Uterus (tissue), 2 donors: ENCODE results near the gene RBM25.

Experiments used
- POLR2A ChIP-seq, 2 donors: fragments of 450-650 bp; IDR thresholded peaks; one replicate each; pipeline ENCODE4 v1.6.1; 2016; ENCODE audit warnings: antibody characterized with exemption in 2 of 2, mild to moderate bottlenecking in 1 of 2, moderate library complexity in 1 of 2
- TF ChIP-seq, protein P1 (sequence below), 4 experiments: fragments of 200-600 bp in 2 of 4; fragments of 450-650 bp in 2 of 4; sonication (generic) in 2 of 4; IDR thresholded peaks; one replicate each; pipeline ENCODE4 v1.5.1; 2016 to 2019; ENCODE audit warnings: antibody characterized with exemption in 4 of 4, mild to moderate bottlenecking in 2 of 4, moderate library complexity in 1 of 4

DNA sequence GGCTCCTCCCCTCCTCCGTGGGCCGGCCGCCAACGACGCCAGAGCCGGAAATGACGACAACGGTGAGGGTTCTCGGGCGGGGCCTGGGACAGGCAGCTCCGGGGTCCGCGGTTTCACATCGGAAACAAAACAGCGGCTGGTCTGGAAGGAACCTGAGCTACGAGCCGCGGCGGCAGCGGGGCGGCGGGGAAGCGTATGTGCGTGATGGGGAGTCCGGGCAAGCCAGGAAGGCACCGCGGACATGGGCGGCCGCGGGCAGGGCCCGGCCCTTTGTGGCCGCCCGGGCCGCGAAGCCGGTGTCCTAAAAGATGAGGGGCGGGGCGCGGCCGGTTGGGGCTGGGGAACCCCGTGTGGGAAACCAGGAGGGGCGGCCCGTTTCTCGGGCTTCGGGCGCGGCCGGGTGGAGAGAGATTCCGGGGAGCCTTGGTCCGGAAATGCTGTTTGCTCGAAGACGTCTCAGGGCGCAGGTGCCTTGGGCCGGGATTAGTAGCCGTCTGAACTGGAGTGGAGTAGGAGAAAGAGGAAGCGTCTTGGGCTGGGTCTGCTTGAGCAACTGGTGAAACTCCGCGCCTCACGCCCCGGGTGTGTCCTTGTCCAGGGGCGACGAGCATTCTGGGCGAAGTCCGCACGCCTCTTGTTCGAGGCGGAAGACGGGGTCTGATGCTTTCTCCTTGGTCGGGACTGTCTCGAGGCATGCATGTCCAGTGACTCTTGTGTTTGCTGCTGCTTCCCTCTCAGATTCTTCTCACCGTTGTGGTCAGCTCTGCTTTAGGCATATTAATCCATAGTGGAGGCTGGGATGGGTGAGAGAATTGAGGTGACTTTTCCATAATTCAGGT, 78.3 kb downstream of the RBM25 start, which contains the start of gene PSEN1:
- TF ChIP-seq, protein P1, sequence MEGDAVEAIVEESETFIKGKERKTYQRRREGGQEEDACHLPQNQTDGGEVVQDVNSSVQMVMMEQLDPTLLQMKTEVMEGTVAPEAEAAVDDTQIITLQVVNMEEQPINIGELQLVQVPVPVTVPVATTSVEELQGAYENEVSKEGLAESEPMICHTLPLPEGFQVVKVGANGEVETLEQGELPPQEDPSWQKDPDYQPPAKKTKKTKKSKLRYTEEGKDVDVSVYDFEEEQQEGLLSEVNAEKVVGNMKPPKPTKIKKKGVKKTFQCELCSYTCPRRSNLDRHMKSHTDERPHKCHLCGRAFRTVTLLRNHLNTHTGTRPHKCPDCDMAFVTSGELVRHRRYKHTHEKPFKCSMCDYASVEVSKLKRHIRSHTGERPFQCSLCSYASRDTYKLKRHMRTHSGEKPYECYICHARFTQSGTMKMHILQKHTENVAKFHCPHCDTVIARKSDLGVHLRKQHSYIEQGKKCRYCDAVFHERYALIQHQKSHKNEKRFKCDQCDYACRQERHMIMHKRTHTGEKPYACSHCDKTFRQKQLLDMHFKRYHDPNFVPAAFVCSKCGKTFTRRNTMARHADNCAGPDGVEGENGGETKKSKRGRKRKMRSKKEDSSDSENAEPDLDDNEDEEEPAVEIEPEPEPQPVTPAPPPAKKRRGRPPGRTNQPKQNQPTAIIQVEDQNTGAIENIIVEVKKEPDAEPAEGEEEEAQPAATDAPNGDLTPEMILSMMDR (IDR thresholded peaks at IDR 0.05): no peak
- TF ChIP-seq POLR2A (IDR thresholded peaks at IDR 0.05): peak; percentile 80 to 89
